Panc1 (cell line): ENCODE measurements around the gene CREBL2.

ENCODE experiments used
- CTCF ChIP-seq: fragments of 450-650 bp; IDR thresholded peaks from 2 replicates; pipeline ENCODE4 v1.5.1; 2017; ENCODE audit warnings: mild to moderate bottlenecking
- POLR2AphosphoS5 ChIP-seq: IDR thresholded peaks from 2 replicates; pipeline ENCODE4 v1.6.1; 2012; ENCODE audit warnings: mild to moderate bottlenecking, low read depth, low read length, moderate library complexity

DNA sequence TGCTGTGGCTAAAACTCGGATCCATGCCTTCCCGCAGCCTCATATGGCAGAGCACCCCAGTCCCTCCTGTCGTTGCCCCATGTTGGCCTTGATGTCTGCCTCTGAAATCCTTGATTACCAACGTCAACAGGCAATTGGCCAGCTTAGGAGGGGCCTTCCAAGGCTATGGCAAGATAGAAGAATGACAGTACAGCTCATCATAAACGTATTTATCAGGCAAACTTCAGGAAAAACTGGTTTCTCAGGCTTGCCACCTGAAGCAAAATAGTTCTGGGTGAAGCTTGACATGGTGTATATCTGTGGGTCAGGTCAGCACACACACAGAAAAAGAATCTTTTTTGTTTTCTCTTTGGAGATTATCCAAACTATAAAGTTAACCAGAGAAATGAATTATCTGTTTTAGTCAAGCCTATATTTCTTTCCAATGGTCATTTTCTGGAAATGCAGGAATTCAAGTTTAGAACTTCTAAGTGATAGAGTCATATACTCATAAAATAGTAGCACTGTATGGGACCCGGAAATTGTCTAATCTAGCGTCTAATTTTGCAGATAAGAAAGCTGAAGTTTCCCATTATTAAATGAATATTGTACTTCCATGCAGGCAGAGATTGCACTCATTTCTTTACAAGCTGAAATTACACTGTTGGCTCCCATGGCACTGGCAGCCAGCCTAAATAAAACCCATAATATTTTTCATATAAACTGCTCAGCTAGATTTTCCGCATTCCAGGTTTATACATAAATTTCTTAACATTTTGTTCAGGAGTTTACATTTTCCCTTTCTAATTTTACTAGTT, 24.6 kb upstream of the CREBL2 start:
- TF ChIP-seq POLR2AphosphoS5: no peak
- TF ChIP-seq CTCF: no peak
